Adrenal gland (tissue), 5 donors: Measurements from ENCODE around the gene CDKN2B.

ENCODE experiments used
- CTCF ChIP-seq, 6 experiments: fragments of 450-650 bp in 4 of 6; fragments of 200-600 bp in 2 of 6; sonication (generic) in 1 of 6; IDR thresholded peaks; 1 replicate in 5 of 6; 2 replicates in 1 of 6; pipeline versions ENCODE4 v1.5.1 to v1.8.0; 2016 to 2021; ENCODE audit warnings: antibody characterized with exemption in 6 of 6, mild to moderate bottlenecking in 2 of 6, moderate library complexity in 1 of 6
- POLR2A ChIP-seq, 2 donors: fragments of 450-650 bp; IDR thresholded peaks; one replicate each; pipeline ENCODE4 v1.6.1; 2017; ENCODE audit warnings: antibody characterized with exemption in 2 of 2, mild to moderate bottlenecking in 2 of 2, moderate library complexity in 1 of 2
- donor health status: DM: no; HTN: no; CAD: no.

GRCh38 chr9:22045423-22045822 lies 36.3 kb upstream of the CDKN2B start:
- TF ChIP-seq CTCF (IDR thresholded peaks at IDR 0.05) (no peak), POLR2A (IDR thresholded peaks at IDR 0.05) (no peak)
